Smooth muscle cell (in vitro differentiated cells): Measurements from ENCODE around the gene SLC38A3. TPM values are rescaled to one million over a fixed set of nuclear protein-coding genes. Genes with fewer than 3 reads are reported as not detected.

Source experiments
- DNase-seq: peaks from one replicate; lab custom pipeline; 2025; ENCODE audit not compliant: unreplicated experiment; lab: John Stamatoyannopoulos, UW
- H2AFZ ChIP-seq: fragments of 200-600 bp; sonication (generic); 2 replicates; pipeline ENCODE4 v1.6.0; 2016; ENCODE audit warnings: antibody characterized with exemption, low read depth, mild to moderate bottlenecking
- H3F3A ChIP-seq: fragments of 200-600 bp; sonication (generic); 2 replicates; pipeline ENCODE4 v1.6.0; 2017; ENCODE audit warnings: antibody characterized with exemption, low read depth
- H3K27ac ChIP-seq: fragments of 200-600 bp; sonication (generic); 2 replicates; pipeline ENCODE4 v1.5.1; 2016; ENCODE audit warnings: low read depth, mild to moderate bottlenecking
- H3K27me3 ChIP-seq: fragments of 200-600 bp; sonication (generic); 2 replicates; pipeline ENCODE4 v1.6.1; 2016; ENCODE audit warnings: low read depth, mild to moderate bottlenecking
- H3K36me3 ChIP-seq: fragments of 200-600 bp; sonication (generic); 2 replicates; pipeline ENCODE4 v1.5.1; 2016; ENCODE audit warnings: low read depth
- H3K4me1 ChIP-seq: fragments of 200-600 bp; sonication (generic); 2 replicates; pipeline ENCODE4 v1.5.1; 2016; ENCODE audit warnings: low read depth
- H3K4me2 ChIP-seq: fragments of 200-600 bp; sonication (generic); 2 replicates; pipeline ENCODE4 v1.6.0; 2016; ENCODE audit warnings: mild to moderate bottlenecking
- H3K4me3 ChIP-seq: fragments of 200-600 bp; sonication (generic); 2 replicates; pipeline ENCODE4 v1.5.1; 2016; ENCODE audit warnings: mild to moderate bottlenecking
- H3K79me2 ChIP-seq: fragments of 200-600 bp; sonication (generic); 2 replicates; pipeline ENCODE4 v1.6.0; 2016; ENCODE audit warnings: low read depth, mild to moderate bottlenecking
- H3K9ac ChIP-seq: fragments of 200-600 bp; sonication (generic); 2 replicates; pipeline ENCODE4 v1.6.0; 2016; ENCODE audit warnings: low read depth
- H3K9me3 ChIP-seq: fragments of 200-600 bp; sonication (generic); replicated peaks from 2 replicates; pipeline ENCODE4 v1.5.1; 2016; ENCODE audit warnings: low read depth
- H4K20me1 ChIP-seq: fragments of 200-600 bp; sonication (generic); 2 replicates; pipeline ENCODE4 v1.6.0; 2016; ENCODE audit warnings: low read depth
- WGBS: methylation state at CpG from one replicate; pipeline ENCODE4 v1.1.7; 2016; ENCODE audit warnings: low lambda C conversion rate; 5-methylcytosine and 5-hydroxymethylcytosine counted together
- polyA plus RNA-seq: library from polyadenylated mRNA; unstranded; fragments of >200 nt; fragmentation: Nextera tagmentation; extraction: Ambion mirVana; gene quantifications from 2 replicates; pipeline ENCODE4 v1.2.1, GENCODE V29; 2016
- total RNA-seq: library from RNA; depleted of rRNA; stranded (reverse); fragments of >200 nt; gene quantifications from 2 replicates; pipeline ENCODE4 v1.2.3, GENCODE V29; 2014
- TF ChIP-seq, protein P1 (sequence below): fragments of 200-600 bp; sonication (generic); IDR thresholded peaks from 2 replicates; pipeline ENCODE4 v1.5.1; 2017; ENCODE audit warnings: borderline replicate concordance, mild to moderate bottlenecking, antibody characterized with exemption; ENCODE audit not compliant: insufficient read depth, poor library complexity, severe bottlenecking

SLC38A3 gene
- total and polyA plus RNA-seq, 2 experiments from 2014 or later: 0.58 to 3.5 TPM

DNA sequence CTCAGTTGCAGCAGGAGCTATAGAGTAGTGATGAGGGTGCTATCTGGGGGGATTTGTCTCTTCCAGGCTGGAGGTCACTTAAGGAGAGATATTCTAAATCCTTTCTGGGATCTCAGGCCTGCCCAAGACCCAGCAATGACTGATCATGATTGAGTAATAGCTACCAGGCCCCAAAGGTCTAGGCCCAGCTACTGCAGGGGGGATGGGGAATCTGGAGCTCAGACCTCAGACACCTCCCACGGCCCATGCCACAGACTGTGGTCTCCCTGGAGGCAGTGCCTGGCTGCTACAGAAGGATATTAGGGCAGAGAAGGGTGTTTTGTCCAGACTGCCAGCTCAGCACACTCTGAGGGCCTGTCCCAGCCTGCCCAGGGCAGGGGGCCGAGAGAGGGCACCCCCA, 6.9 kb downstream of the SLC38A3 start:
- Histone ChIP-seq H3K36me3 (no peaks in the 10 kb centered on the region), H2AFZ (no peak overlapping the region), H4K20me1 (no peaks in the 10 kb centered on the region), H3K4me3 (no peak overlapping the region), H3K9me3 (no peaks in the 10 kb centered on the region), H3K27ac (no peak overlapping the region), H3K4me2 (peak overlapping the region; percentile 10), H3K4me1 (no peaks in the 10 kb centered on the region), H3K27me3 (no peaks in the 10 kb centered on the region), H3K79me2 (no peaks in the 10 kb centered on the region), H3F3A (no peaks in the 10 kb centered on the region), H3K9ac (no peak overlapping the region)
- DNase-seq: peak; percentile 11
- 18% methylated on average over 2 of the region's 2 CpGs for WGBS
- TF ChIP-seq, protein P1, sequence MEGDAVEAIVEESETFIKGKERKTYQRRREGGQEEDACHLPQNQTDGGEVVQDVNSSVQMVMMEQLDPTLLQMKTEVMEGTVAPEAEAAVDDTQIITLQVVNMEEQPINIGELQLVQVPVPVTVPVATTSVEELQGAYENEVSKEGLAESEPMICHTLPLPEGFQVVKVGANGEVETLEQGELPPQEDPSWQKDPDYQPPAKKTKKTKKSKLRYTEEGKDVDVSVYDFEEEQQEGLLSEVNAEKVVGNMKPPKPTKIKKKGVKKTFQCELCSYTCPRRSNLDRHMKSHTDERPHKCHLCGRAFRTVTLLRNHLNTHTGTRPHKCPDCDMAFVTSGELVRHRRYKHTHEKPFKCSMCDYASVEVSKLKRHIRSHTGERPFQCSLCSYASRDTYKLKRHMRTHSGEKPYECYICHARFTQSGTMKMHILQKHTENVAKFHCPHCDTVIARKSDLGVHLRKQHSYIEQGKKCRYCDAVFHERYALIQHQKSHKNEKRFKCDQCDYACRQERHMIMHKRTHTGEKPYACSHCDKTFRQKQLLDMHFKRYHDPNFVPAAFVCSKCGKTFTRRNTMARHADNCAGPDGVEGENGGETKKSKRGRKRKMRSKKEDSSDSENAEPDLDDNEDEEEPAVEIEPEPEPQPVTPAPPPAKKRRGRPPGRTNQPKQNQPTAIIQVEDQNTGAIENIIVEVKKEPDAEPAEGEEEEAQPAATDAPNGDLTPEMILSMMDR: no peak

DNA sequence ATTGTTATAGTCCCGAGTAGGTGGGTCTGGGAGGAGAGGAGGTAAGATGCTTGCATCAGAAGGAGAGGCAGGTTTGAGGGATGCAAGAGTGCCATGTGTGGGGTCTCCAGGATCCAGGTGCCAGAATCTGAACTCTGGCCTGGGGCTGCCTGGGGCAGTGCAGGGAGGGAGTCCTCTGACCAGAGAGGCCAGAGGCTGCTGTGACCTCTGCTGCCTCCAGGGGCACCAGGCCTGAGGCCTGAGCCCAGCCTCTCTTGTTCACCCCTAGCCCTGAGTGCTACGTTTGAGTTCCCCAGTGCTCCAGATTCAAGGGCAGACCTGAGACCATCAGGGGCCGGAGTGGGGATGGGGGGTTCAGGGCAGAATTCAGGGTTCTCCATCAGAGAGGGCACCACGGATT, 7.4 kb downstream of the SLC38A3 start:
- WGBS: 91% methylated on average over 3 of the region's 4 CpGs
- H3K4me2 ChIP-seq: no peak overlapping the region
- H3K79me2 ChIP-seq: no peaks in the 10 kb centered on the region
- H3K27me3 ChIP-seq: no peaks in the 10 kb centered on the region
- no peak overlapping the region for H3K9ac ChIP-seq
- no peaks in the 10 kb centered on the region for H3K4me1 ChIP-seq
- H4K20me1 ChIP-seq: no peaks in the 10 kb centered on the region
- no peaks in the 10 kb centered on the region for H3K9me3 ChIP-seq
- TF ChIP-seq, protein P1: no peak
- no peaks in the 10 kb centered on the region for H3F3A ChIP-seq
- no peak for DNase-seq
- H3K27ac ChIP-seq: no peak overlapping the region
- no peaks in the 10 kb centered on the region for H3K36me3 ChIP-seq
- no peak overlapping the region for H3K4me3 ChIP-seq
- H2AFZ ChIP-seq: no peak overlapping the region

DNA sequence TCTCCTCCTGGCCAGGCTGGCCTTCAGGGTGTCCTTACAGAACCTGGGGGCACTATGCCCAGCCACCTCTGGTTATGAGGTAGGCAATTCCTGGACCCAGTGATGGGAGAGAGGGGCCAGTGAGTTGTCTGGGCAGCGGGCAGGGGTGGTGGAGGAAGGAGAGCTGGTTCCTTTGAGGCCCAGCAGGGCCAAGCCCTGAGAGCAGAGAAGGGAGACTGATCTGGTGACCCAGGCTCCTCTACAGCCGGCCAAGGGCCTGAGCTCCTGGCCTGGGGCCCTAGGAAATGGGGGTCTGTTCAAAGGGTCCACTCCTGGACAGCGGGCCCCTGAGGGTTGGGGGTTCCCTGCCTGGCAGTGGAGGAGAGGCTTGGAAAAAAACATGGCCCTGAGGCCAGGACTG, 7.9 kb downstream of the SLC38A3 start:
- DNase-seq: no peak
- H3F3A ChIP-seq: no peaks in the 10 kb centered on the region
- no peak overlapping the region for H2AFZ ChIP-seq
- WGBS: 95% methylated on average over 3 of the region's 3 CpGs
- no peak overlapping the region for H3K4me2 ChIP-seq
- no peaks in the 10 kb centered on the region for H3K27me3 ChIP-seq
- H3K4me3 ChIP-seq: no peak overlapping the region
- no peak overlapping the region for H3K27ac ChIP-seq
- H3K79me2 ChIP-seq: no peaks in the 10 kb centered on the region
- no peaks in the 10 kb centered on the region for H4K20me1 ChIP-seq
- no peak overlapping the region for H3K9ac ChIP-seq
- no peaks in the 10 kb centered on the region for H3K4me1 ChIP-seq
- no peaks in the 10 kb centered on the region for H3K9me3 ChIP-seq
- TF ChIP-seq, protein P1: no peak
- no peaks in the 10 kb centered on the region for H3K36me3 ChIP-seq

DNA sequence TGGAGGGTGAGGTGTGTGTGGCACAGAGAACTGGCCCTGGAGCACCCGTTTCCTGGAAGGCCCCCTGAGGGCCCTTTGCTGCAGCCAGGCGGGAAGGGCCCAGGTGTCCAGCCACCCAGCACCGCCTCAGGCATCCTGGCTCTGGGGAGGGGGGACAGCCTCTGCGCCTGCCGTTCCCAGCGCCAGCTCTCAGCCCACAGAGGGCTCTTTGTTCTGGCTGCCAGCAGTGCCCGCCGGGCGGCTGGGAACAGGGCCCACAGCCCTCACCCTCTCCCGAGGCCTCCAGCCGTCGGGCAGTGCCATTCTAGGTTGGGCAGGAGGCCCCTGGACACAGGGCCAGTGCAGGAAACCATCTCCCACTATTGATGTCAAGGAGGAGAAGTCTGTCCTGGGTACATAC, 8.3 kb downstream of the SLC38A3 start:
- no peak for DNase-seq
- Histone ChIP-seq H3K9ac (no peak overlapping the region), H3K4me2 (no peak overlapping the region), H3K4me3 (no peak overlapping the region), H3F3A (no peaks in the 10 kb centered on the region), H3K27me3 (no peaks in the 10 kb centered on the region), H3K4me1 (no peaks in the 10 kb centered on the region), H3K9me3 (no peaks in the 10 kb centered on the region), H4K20me1 (no peaks in the 10 kb centered on the region), H2AFZ (no peak overlapping the region), H3K36me3 (no peaks in the 10 kb centered on the region), H3K27ac (no peak overlapping the region), H3K79me2 (no peaks in the 10 kb centered on the region)
- TF ChIP-seq, protein P1: no peak
- 95% methylated on average over 10 of the region's 12 CpGs for WGBS
